Measurements from ENCODE around the gene SETD9.

The SETD9 gene

GRCh38 chr5:56938858-56939257, 29.5 kb downstream of the SETD9 start:
- DNase-seq = no peak

GRCh38 chr5:56941981-56942380, 32.6 kb downstream of the SETD9 start:
- peak; percentile 18 for DNase-seq

GRCh38 chr5:56947052-56947451, 37.7 kb downstream of the SETD9 start:
- DNase-seq = no peak

GRCh38 chr5:56950626-56951125, 41.3 kb downstream of the SETD9 start:
- DNase-seq = peak; percentile 27

- DNase-seq = no peak
These were observed 41.9 kb downstream of the SETD9 start for GRCh38 chr5:56951126-56951945.

GRCh38 chr5:56951946-56952691, 42.7 kb downstream of the SETD9 start, which contains the start of gene MIER3:
MIER3 (minus strand) TSS chr5:56952123; CDS start chr5:56952102, 21 bp downstream.
- peak; percentile 30 for DNase-seq

GRCh38 chr5:56954262-56954661, 44.9 kb downstream of the SETD9 start:
- no peak for DNase-seq

- DNase-seq = no peak
These were observed 49.2 kb downstream of the SETD9 start for GRCh38 chr5:56958595-56958994.

- no peak for DNase-seq
These were observed 49.9 kb downstream of the SETD9 start for GRCh38 chr5:56959326-56959725.

GRCh38 chr5:56961746-56962145, 52.4 kb downstream of the SETD9 start:
- no peak for DNase-seq

GRCh38 chr5:56962286-56962685, 52.9 kb downstream of the SETD9 start:
- DNase-seq = no peak

GRCh38 chr5:56963246-56963645, 53.9 kb downstream of the SETD9 start:
- DNase-seq = peak; percentile 55

- no peak for DNase-seq
These were observed 54.8 kb downstream of the SETD9 start for GRCh38 chr5:56964173-56964572.

All from MV-4-11 (cell line).